K562 (cell line): Measurements from ENCODE around the gene RAD21L1. TPM values are rescaled to one million over a fixed set of nuclear protein-coding genes. Genes with fewer than 3 reads are reported as not detected.

ENCODE experiments used
- BHLHE40 ChIP-seq: IDR thresholded peaks from 2 replicates; pipeline ENCODE4 v1.6.1; 2011; ENCODE audit warnings: low read length, improper control_type of control experiment
- DIDO1 ChIP-seq: fragments of 450-650 bp; IDR thresholded peaks from 2 replicates; pipeline ENCODE4 v1.6.1; 2016; ENCODE audit warnings: low read depth, missing biosample characterization, missing genetic modification characterization
- HDGF ChIP-seq: fragments of 450-650 bp; IDR thresholded peaks from 2 replicates; pipeline ENCODE4 v1.6.1; 2016
- JUN ChIP-seq, 2 experiments: sonication (generic) in 1 of 2; formaldehyde crosslinking in 1 of 2; IDR thresholded peaks; 2 replicates each; pipeline versions ENCODE4 v1.6.1 to v1.8.0; 2012 to 2022; ENCODE audit warnings: borderline replicate concordance in 2 of 2, mild to moderate bottlenecking in 2 of 2, improper control_type of control experiment in 1 of 2, low read depth in 1 of 2, low read length in 1 of 2, missing genetic modification reagents in 1 of 2
- MIER1 ChIP-seq: fragments of 450-650 bp; IDR thresholded peaks from 2 replicates; pipeline ENCODE4 v1.6.1; 2016; ENCODE audit warnings: antibody characterized with exemption, mild to moderate bottlenecking, low read depth
- MTA2 ChIP-seq: fragments of 450-650 bp; IDR thresholded peaks from 2 replicates; pipeline ENCODE4 v1.6.1; 2016; ENCODE audit warnings: low read depth
- NCOA4 ChIP-seq: fragments of 450-650 bp; IDR thresholded peaks from 2 replicates; pipeline ENCODE4 v1.6.1; 2018; ENCODE audit warnings: mild to moderate bottlenecking; ENCODE audit not compliant: partially characterized antibody
- POLR2B ChIP-seq: fragments of 450-650 bp; IDR thresholded peaks from 2 replicates; pipeline ENCODE4 v1.6.1; 2018; ENCODE audit warnings: low read depth; ENCODE audit not compliant: partially characterized antibody
- REST ChIP-seq, 2 experiments: fragments of 450-650 bp; formaldehyde crosslinking in 1 of 2; IDR thresholded peaks; 2 replicates each; pipeline versions ENCODE4 v1.4.0 to v1.6.1; 2014 to 2020; ENCODE audit warnings: mild to moderate bottlenecking in 2 of 2, borderline replicate concordance in 1 of 2, low read depth in 1 of 2
- TCF7 ChIP-seq: sonication (generic); IDR thresholded peaks from 2 replicates; pipeline ENCODE4 v1.6.1; 2016; ENCODE audit warnings: antibody characterized with exemption, borderline replicate concordance
- THRAP3 ChIP-seq: fragments of 450-650 bp; IDR thresholded peaks from 2 replicates; pipeline ENCODE4 v1.6.1; 2016; ENCODE audit warnings: mild to moderate bottlenecking, inconsistent platforms, borderline replicate concordance
- TOE1 ChIP-seq, 2 experiments: fragments of 450-650 bp in 1 of 2; sonication (generic) in 1 of 2; formaldehyde crosslinking in 1 of 2; IDR thresholded peaks; 2 replicates each; pipeline versions ENCODE4 v1.7.1 to v1.8.0; 2016 to 2022; ENCODE audit warnings: borderline replicate concordance in 2 of 2, mild to moderate bottlenecking in 2 of 2, antibody characterized with exemption in 1 of 2, inconsistent platforms in 1 of 2, low read depth in 1 of 2, missing genetic modification reagents in 1 of 2, moderate library complexity in 1 of 2
- TSC22D4 ChIP-seq: fragments of 450-650 bp; IDR thresholded peaks from 2 replicates; pipeline ENCODE4 v1.6.1; 2016; ENCODE audit warnings: missing genetic modification characterization, missing biosample characterization, control low read depth
- ZNF121 ChIP-seq: sonication (generic); formaldehyde crosslinking; conservative IDR thresholded peaks from 2 replicates; pipeline ENCODE4 v1.8.0; 2022; ENCODE audit warnings: missing genetic modification reagents
- ZNF511 ChIP-seq: sonication (generic); formaldehyde crosslinking; IDR thresholded peaks from 2 replicates; pipeline ENCODE4 v1.8.0; 2022; ENCODE audit warnings: mild to moderate bottlenecking, missing genetic modification reagents
- ZNF561 ChIP-seq: fragments of 450-650 bp; formaldehyde crosslinking; conservative IDR thresholded peaks from 2 replicates; pipeline ENCODE4 v1.4.0; 2020; ENCODE audit warnings: mild to moderate bottlenecking, moderate library complexity
- ZNF644 ChIP-seq: fragments of 200-800 bp; sonication (Bioruptor generic); IDR thresholded peaks from 2 replicates; pipeline ENCODE4 v1.6.1; 2016; ENCODE audit warnings: low read depth, missing genetic modification characterization, missing compliant biosample characterization
- ZNF655 ChIP-seq: fragments of 250-450 bp; sonication (Bioruptor Pico); IDR thresholded peaks from 2 replicates; pipeline ENCODE4 v1.5.0; 2021
- ZNF77 ChIP-seq: fragments of 250-450 bp; sonication (Bioruptor Pico); IDR thresholded peaks from 2 replicates; pipeline ENCODE4 v1.5.0; 2020
- polyA plus RNA-seq, 8 experiments: library from polyadenylated mRNA; depleted of rRNA in 4 of 8; stranded (reverse) in 5 of 8; unstranded in 3 of 8; fragments of >200 nt; fragmentation: Nextera tagmentation in 2 of 8; fragmentation: Illumina TruSeq in 1 of 8; extraction: Ambion mirVana in 2 of 8; extraction: Trizol in 1 of 8; gene quantifications; 2 replicates each; pipeline versions ENCODE4 v1.2.1 to v1.2.3, GENCODE V29; 2011 to 2014; ENCODE audit warnings: inconsistent platforms in 1 of 8, missing spikeins in 1 of 8
- total RNA-seq, 7 experiments: library from RNA; depleted of rRNA in 6 of 7; stranded (reverse); fragments of >200 nt in 6 of 7; fragmentation: Illumina TruSeq in 2 of 7; extraction: Trizol in 2 of 7; gene quantifications; 2 replicates each; pipeline versions ENCODE4 v1.2.1 to v1.2.3, GENCODE V29; 2011 to 2021; ENCODE audit warnings: low replicate concordance in 1 of 7

Gene RAD21L1
- total and polyA plus RNA-seq, 9 of the 15 experiments (the other 6 are each of a cell fraction or from before 2014, with no cell fraction given), result 0.17 to 1.7 (median 0.45) TPM; not detected in 1

GRCh38 chr20:1188347-1188746 lies 37.5 kb upstream of the RAD21L1 start (continued):
- TF ChIP-seq ZNF655 (no peak), NCOA4 (peak; percentile 77), REST (IDR thresholded peaks at IDR 0.05; ENCODE audit: borderline replicate concordance) (no peak), REST (CRISPR knock-in tag; IDR thresholded peaks at IDR 0.05; ENCODE audit: low read depth) (no peak), TSC22D4 (tag) (peak; percentile 95), ZNF511 (no peak), MTA2 (peak; percentile 28; the same call in 1 of the 2 replicates), JUN (IDR thresholded peaks at IDR 0.05; ENCODE audit: borderline replicate concordance, low read depth, low read length) (no peak), JUN (CRISPR knock-in tag; IDR thresholded peaks at IDR 0.05; ENCODE audit: borderline replicate concordance) (no peak), TOE1 (IDR thresholded peaks at IDR 0.05; ENCODE audit: borderline replicate concordance) (peak; percentile 40; the same call in 1 of the 2 replicates), TOE1 (CRISPR knock-in tag; IDR thresholded peaks at IDR 0.05; ENCODE audit: borderline replicate concordance, low read depth) (no peak), ZNF77 (no peak), TCF7 (no peak), BHLHE40 (no peak), MIER1 (peak; percentile 72; the same call in 1 of the 2 replicates), ZNF561 (CRISPR knock-in tag) (no peak), ZNF121 (CRISPR knock-in tag) (no peak), THRAP3 (peak; percentile 95), HDGF (peak; percentile 98), ZNF644 (no peak), POLR2B (peak; percentile 56), DIDO1 (tag) (0 out of 2 replicates have a peak, but pooled peaks have one; percentile 43)
